ENCODE measurements around the gene GOLIM4.
"Not testable (repeated sequence)": the region's sequence is repeated elsewhere in the genome, so short reads cannot be mapped to it uniquely, and the experiment has no call there.

Gene GOLIM4

DNA sequence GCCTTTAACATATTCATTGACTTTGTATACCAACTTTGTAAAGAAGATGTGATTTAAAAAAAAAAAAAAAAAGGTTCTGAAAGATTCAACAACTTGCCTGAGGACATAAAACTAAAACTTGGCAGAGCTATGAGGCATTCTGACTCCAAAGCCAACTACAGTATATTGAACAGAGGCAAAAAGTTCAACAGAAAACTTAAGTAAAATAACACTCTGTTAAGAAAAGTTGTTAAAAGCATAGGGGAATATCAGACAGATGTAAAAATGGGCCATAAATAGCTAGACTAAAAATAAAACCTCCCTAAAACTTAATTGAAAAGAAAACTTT is 23.4 kb downstream of the GOLIM4 start:
- DNase-seq = no peak

DNA sequence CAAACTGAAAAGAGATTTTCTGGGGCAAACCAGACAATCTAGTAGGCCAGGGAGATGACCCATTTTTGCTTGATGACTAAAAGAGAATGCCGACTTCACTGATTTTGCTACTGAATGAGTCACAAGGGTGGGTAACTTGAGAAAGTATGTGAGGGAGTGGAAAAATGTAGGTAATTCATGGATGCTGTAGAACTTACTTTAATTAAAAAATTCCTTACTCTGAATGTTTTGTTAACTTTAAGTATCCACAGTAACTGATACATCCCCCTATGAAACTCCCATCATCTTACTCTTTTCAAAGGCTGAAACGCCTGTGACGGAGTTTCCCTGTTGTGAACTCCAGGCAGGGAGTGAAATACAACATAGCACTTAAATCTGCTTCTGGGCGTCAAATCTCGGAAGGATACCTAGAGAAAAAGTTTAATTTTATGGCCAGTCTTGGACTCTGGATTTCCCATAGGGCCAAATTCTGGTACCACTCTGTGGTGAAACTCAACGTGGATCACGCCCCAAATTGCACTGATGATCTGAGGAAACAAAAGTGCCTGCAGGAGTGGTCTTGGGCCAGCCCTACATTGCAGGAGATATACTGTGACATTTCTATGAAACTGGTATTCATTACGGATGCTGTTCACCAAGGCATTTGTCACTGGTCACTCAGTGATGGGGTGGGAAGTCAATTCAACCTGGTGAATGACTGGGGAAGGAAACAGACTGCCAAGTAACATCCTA is 24.0 kb downstream of the GOLIM4 start:
- DNase-seq = no peak

DNA sequence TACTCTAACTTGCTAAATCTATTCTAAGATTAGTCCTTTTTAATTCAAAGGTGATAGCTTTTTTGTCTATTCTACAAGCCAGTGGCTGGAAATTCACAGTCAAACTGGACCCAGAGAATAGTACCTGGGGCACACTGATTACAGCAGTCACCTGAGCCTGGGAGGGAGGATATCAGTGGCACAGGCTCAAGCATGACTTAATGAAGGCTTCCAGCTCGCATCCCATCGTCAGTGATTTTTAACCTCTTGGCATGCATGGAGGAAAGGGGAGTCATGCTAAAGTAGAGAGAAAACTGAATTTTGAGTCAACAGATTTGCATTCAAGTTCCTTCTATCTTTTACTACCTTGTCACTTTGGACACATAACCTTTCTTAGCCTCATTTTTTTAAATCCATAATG is 24.8 kb downstream of the GOLIM4 start:
- DNase-seq = no peak

DNA sequence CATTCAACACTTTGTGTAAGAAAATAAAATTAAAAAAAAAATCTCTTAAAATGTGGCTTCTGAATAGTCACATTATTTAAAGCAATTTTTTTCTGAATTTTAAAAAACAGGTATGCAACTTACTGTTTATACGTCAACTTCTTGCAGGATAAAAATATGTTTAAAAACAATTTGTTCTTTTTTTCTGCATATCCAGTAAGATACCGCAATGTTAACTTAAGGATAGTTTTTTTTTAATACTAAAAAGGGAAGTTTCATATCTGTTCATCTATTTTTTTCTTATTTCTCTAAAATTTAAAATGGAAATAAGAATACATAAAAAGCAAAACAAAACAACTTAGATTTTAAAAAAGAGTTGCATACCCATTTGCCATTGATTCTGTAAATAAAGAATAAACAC is 27.4 kb downstream of the GOLIM4 start:
- DNase-seq = no peak

DNA sequence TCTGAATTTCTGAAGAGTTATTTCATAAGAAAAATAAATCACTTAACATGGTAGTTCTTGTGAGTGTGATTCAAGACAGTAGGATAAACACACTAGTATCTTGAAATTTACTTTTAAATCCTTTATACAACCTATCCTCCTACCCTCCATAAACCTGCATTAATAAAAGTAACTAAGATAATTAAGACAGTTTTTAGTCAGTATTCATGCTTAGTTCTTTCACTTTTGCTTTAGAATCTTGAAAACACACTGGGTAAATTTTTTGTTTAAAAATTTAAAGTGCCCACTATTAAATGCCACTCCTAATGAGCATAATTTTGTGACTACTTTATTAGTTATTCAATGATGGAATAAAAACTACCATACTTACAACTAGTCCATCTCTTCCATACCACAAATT is 28.8 kb downstream of the GOLIM4 start:
- no peak for DNase-seq

DNA sequence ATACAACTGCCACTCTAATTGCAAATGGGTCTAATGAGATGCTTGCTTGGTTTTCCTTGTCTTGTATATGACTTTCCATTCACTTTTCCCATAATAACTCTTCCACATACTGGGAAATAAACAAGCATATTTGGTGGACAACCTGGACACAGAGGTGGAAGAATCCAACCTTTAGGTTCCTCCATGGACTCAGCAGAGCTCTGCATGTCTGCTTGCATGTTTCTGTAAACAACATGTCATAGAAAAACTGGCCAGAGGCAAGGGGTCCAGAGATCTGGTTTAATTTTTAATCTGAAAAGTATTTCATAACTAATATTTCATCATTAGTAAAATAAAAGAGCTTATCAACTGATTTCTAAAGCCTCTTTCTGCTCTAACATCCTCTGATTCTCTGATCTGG is 30.2 kb downstream of the GOLIM4 start:
- no peak for DNase-seq

DNA sequence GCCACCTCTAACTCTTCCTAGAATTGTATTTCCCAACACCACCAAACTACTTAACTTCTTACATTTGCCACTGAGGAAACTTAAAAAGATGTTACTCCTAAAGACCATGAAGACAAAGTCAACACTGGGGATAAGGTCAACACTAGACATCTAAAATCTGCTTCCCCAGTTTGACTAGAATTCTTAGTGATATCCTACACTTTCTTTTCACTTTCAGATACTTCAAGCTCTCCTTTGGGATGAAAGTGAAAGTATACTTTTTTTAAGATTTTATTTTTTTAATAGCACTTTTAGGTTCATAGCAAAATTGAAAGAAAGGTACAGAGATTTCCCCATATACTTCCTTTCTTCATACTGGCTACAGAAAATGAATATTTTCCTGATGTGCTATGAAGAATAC is 32.6 kb downstream of the GOLIM4 start:
- DNase-seq = no peak

DNA sequence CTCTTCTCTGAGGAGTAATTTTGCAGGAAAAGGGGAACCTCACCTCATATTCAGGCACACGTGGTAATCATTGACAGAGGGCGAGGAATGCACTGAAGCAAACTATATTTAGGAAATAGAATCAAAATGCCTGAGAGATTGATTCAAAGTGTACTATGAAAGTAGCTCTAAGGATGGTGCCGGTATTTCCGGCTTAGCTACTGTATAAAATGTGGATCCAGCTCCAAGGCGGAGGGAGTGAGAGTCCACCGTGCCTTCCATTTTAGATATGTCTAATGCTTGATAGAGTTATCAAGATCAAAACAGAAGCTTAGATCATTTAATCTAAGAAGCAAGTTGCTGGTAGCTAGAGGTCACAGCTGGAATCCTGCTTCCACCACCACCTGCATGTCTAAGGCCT is 33.0 kb downstream of the GOLIM4 start:
- no peak for DNase-seq

DNA sequence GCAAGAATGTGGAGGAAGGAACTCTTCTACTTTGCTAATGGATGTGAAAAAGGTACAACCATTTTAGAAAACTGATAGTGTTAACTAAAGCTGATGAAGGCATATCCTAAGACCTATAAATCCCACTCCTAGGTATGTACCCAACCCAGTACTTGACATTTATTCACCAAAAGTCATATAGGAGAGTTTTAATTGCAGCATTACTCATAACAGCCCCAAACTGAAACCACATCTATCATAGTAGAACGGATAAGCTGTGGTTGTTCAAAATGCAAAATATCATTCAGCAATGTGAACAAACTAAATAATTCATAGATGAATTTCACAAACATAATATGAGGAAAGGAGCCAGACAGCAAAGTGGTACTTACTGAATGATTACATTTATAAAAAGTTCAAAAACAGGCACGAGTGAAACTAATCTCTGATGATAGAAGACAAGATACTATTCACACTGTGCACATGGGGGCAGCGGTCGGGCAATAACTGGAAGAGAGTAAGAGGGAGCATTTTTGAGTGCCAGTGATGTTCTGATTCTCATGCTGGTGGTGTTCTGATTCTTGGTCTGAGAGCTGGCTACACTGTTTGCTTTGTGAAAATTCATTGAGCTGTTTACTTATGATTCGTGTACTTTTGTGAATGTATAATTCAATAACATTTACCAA is 34.3 kb downstream of the GOLIM4 start:
- no peak for DNase-seq

DNA sequence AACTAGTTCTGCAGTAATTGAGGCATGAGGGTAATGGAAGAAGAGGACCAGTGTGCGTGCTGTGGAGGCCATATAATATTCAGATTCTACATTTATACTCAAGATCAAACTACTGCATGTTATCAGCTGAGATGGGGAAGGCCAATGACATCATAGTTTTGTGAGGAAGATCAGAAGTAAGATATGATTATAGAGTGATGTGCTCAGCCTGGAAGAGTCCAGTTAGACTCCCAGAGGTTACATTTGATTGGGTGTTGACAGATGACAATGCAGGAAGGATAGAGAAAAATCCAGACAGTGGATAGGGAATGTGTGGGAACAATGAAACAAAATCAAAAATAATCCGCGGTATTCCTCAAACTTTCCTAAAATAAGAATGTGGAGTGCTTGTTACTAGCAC is 35.4 kb downstream of the GOLIM4 start:
- DNase-seq = no peak

DNA sequence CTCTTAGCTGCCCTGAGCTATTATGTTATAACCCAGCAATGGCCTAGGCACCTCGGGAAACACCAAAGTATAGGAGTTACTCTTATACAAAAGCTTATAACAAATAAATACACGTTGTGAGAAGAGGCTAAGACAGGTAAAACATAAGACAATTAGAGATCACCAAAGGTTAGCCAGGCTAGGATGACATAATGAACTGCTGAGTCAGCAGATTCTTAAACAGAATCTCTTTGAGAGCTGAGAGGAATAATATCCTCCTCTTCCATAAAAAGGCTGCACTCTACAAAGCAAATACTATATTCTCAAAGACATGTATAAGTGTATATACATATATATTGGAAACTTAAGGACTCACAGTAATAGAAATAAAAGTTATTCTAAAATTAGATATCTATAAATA is 37.2 kb downstream of the GOLIM4 start:
- no peak for DNase-seq

DNA sequence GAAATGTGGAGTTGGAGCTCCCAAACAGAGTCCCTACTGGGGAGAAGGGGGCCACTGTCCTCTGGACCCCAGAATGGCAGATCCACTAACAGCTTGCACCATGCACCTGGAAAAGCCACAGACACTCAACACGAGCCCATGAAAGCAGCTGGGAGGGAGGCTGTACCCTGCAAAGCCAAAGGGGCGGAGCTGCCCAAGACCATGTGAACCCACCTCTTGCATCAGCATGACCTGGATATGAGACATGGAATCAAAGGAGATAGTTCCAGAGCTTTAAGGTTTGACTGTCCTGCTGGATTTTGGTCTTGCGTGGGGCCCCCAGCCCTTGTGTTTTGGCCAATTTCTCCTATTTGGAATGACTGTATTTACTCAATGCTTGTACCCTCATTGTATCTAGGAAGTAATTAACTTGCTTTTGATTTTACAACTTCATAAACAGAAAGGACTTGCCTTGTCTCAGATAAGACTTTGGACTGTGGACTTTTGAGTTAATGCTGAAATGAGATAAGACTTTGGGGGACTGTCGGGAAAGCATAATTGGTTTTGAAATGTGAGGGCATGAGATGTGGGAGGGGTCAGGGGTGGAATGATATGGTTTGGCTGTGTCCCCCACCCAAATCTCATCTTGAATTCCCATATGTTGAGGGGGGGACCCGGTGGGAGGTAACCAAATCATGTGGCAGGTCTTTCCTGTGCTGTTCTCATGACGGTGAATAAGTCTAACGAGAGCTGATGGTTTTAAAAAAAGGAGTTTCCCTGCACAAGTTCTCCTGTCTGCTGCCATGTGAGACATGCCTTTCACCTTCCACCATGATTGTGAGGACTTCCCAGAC is 39.1 kb downstream of the GOLIM4 start:
- DNase-seq = not testable (repeated sequence)

DNA sequence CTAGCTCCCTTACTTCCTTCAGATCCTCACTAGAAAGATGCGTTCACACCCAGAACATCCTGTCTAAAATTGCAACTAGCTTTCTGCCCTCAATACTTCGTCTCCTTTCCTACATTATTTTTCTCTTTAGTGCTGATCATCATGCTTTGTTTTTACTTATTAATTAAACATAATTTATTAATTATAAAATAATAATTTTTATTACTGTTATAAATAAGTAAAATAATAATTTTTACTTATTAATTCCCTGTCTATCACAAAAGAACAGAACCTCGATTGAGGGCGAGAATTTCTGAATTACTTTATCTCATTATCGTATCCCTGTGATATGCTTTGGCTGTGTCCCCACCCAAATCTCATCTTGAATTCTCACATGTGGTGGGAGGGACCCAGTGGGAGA is 41.3 kb downstream of the GOLIM4 start:
- no peak for DNase-seq

DNA sequence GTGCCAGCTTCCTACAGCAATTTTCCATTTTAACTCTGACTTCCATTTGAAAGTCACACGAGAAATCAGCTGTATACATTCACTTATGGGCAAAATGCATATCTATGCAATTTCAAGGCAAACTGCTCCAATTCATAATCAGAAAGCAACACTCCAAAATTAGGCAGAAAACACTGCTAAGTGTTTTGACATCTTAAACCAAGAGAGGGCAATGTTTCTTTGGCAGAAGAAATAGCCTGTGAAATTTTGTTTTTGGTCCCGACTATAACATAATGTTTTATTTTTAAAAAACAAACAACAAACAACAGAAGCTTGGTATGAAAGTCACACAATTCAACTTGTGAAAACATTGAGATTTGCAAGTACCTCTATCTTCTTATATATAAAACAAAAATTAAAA is 42.6 kb downstream of the GOLIM4 start:
- no peak for DNase-seq

DNA sequence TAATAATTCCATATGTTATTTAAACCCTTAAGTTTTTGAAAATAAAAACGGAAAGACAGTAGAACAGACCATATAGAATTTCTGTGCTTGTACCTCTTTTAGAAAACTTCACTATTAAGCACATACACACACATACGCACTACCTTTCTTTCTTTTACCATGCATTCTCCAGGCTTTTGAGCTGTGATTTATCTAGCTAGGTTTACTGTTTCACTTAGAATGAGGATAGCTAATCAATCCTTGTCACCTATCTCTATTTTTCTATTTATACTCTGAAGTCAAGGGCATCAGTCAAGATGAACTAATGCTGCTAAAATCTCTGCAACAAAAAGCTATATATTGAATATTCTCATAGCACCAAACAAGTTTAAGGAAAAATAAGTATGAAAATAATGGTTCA is 43.2 kb downstream of the GOLIM4 start:
- DNase-seq = no peak

DNA sequence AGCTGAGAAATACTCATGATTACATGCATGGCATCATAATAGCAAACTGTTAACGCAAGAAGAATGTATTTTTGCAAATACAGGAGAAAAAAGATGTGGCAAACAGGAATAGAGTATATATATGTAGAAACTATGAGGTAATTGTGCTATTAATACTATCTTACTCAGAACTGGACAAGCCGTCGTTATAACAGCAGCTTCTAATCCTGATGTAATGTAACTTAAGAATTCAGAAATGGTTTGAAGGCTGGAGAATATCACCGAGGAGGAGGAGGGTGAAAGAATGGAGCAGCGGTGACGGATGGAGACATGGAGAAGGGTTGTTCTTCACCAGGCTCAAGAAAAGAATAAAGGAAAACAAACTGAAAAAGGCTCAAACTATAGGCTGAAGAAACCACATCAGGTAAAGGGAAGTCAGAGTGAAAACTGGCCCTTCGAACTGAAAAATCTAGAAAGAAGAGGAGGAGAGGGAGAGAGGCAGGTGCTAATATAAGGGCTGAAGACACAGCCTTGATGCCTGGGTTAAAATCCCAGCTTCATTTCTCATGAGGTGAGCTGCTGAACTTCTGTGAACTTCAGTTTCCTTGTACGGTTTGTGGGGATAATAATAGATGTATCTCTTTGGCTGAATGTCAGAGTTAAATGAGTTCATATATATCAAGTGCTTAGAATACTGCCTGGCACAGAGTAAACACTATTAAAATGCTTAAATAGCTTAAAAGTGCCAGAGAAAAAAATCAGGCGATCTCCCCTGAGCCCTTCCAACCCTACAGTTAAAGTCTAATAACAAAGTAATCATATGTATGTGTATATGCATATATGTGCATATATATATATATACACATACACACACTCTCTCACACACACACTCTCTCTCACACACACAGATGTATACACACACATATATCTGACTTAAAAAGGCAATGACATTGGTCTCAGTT is 43.9 kb downstream of the GOLIM4 start:
- no peak for DNase-seq

DNA sequence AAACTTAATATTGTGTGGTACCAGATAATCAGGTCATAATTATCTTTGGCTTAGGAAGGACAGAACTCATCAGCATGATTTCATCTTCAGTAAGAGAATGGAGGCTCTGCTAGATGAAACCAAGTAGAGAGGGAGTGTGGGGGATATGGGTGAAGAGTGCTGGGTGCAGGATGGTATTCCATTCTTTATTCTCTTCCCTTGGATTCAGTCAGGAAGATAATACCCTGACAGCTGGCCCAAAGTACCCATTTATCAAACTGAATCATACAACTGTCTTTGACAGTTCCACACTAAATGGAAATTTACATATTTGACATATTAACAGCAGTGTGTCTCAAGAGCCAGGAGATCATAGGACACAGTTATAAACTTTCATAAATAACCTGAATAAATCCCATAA is 44.7 kb downstream of the GOLIM4 start:
- no peak for DNase-seq

DNA sequence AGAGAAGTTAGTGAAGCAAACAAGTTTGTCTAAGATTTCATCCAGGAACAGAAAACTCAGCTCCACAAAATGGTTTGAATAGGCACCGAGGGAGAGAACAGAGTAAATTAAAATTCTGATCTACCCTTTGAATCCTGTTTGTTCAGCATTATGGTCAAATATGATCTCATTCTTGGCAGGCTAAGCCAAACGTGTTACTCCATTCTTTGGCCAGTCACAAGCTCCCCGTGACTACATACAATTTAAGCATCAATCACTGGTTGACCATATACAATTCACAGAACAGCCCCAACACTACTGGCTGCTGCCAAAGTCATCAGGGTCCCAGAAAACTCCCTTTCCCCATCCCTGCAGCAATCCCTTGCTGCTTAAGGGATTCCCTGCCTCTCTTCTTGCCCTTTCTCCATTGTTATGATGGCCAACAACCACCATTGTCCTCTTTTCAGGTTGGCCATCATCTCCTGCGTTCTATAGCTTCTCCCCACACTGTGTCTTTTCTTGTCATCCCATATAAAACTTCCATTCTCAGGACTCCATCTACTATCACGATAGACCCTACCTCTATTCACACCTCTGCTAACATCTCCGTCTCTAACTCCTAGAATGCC is 46.3 kb downstream of the GOLIM4 start:
- DNase-seq = no peak

DNA sequence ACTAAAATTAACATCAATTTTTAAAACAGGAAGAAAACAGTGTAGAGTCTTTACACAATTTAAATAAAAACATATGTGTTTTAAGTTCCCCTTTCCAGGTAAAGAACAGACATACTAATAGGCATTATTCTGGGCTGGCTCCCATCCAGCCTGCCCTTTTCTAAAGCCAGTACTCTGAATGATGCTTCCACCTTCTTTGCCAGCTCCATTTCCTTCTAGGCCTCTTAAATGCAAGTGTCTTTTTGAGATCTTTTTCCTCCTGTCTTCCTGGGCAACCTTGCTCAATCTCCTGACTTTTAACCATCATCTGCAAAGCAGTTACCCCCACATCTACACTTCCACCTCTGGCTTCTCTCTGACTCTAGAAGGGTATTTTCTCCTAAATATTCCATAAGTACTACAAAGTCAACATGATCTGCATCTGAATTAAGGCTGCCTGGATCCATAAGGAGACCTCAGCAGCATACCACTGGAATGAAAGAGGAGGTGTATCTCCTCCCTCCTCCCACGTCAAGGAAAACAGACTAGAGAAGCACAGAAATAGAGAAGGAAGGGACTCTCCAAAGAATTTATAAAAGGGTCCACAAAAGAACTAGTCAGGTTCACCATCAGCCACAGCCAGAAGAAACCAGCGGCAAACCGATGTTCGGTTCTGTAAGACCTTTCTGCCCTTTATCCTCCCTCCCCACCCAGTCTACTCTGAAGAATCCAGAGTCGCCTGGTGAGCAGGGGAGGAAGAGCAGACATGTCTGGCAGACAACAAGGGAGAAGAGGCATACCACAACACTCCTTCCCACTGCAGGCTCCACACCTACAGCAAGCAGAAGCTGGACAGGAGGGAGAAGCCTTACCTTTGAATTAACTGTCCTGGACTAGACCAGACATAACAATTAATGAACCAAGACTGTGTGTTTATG is 47.1 kb downstream of the GOLIM4 start:
- DNase-seq = no peak

DNA sequence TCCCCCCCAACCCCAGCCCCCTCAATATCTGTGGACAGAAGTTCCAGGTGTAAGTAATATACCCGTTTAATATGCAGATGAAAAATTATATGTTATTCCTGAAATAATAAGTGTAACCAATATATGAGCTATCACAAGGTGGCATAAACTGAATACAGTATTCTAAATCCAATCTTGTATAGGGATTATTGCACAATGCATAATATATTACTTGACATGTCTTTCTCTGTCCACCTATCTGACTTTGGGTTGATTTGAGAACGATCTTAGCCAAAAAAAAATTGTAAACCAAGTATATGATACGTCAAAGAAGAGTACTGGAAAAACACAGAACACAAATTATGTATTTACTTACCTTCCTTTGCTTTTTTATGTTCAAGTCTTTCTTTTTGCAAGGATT is 47.8 kb downstream of the GOLIM4 start:
- no peak for DNase-seq

DNA sequence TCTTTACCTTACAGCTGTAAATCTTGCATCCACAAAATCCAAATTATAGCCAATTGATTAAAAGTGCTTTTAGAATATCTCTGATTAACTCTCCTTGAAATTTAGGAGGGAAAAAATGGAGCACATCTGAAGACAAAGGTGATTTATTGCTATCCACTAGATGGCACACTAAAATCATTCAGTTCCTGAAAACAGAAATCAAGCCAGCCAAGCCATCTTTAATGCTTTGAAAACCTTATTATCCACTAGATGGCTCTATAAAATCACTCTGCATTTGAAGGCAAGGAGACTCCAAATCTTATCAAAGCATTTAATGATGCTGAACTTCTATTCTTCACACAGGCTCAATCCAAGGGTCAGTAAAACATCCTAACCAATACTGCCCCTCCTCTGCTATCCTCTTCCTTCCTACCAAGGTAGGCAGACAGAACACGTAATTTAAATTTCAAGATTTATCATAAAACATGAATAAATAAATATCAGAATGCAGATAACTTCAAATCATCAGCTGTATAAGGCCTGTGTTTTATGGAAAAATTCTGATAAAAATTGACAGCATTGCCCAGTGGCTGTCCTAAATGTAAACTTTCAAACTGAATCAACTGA is 48.4 kb downstream of the GOLIM4 start:
- DNase-seq = no peak
